T-helper 1 cell treated with Interleukin-12 subunit alpha and Interleukin-12 subunit beta and Interleukin-4 antibody, amounts not matched to agents 30 ng/mL and 1 ng/mL, for 36 hours (primary cell): Measurements from ENCODE around the gene COL27A1. TPM values are rescaled to one million over a fixed set of nuclear protein-coding genes. Genes with fewer than 3 reads are reported as not detected.

ENCODE experiments used
- intact Hi-C: fragments of 100-400 bp; cut with micrococcal nuclease; formaldehyde crosslinking; loops from one replicate; pipeline ENCODE4 v1.15.1; 2024
- total RNA-seq: library from RNA; stranded (reverse); gene quantifications from 2 replicates; pipeline ENCODE4 v1.2.3, GENCODE V29; 2022

COL27A1 gene
- total RNA-seq, 1 donor from 2014 or later = 1.2 TPM

DNA sequence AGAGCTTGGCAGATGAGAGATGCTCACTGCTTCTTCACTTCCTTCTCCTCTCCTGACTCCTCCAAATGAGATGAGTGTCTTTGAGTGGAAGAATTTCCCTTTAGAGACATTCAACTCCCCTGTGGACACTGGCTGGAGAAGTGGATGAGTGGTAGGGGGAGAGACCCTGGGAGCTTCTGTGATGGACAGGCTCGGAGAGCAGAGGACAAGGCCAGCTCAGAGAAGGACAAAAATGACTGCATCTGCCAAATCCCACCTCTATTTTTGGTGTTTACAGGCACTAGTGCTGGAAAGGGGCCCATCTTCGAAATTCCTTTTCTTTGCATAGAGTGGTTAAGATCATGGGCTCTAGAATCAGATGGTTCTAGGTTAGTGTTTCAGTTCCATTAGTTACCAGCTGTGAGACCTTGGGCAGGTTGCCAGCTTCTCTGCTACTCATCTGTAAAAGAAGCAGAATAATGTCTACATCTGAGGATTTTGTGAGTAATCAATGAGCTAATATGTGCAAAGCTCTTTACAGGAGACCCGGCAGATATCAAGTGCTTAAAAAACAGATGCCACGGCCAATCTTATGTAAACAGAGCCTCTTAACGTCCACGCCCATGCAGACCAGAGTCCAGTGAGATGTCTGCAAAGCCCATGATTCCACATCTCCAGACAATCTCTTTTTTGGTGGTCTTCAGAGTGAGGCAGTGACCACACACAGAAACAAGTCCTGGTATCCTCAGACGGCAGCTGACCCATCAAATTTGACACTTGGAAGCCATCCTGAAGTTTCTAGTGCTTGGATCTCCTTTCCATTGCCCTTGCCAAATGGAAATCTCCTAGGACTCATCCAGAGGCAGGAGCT is 13.6 kb upstream of the COL27A1 start:
- intact Hi-C loops = no loop called here

DNA sequence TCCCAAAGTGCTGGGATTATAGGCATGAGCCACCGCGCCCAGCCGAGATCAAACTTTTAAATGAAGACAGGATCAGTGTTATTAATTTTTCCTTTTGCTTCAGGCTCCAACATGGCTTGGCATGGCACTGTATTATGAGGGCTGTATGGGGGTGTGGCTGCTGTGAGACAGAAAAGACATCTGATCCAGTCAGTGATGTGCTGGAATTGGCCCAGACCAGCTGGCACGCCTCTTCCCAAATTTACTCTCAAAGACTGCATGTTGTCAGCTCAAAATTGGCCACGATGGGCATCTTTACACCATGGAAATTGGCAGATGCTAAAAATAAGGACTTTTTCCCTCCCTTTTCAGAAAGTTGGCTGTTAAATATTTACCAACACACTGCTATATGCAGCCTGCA is 12.1 kb upstream of the COL27A1 start:
- intact Hi-C loops = no loop called here

DNA sequence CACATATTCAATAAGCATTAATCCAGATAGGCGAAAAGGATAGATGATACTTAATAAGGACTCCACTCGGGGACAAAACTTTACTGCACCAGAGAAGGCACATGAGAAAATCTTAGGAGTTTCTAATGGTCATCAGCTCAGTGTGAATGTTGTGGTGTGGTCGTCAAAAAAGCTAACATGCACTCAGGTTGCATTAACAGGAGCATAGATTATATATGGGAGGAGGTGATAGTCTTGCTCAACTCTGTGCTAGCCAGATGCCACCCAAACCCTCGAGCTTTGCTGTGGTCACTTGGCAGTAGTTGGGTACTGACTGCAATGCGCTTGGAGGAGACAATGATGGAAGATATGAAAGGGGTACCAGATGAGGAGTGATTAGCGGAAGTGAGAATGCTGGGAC is 8.6 kb upstream of the COL27A1 start:
- intact Hi-C loops = loop anchor here (1.0 kb wide), 1 partner anchor 8 kb away; no protein-coding TSS in a partner anchor

DNA sequence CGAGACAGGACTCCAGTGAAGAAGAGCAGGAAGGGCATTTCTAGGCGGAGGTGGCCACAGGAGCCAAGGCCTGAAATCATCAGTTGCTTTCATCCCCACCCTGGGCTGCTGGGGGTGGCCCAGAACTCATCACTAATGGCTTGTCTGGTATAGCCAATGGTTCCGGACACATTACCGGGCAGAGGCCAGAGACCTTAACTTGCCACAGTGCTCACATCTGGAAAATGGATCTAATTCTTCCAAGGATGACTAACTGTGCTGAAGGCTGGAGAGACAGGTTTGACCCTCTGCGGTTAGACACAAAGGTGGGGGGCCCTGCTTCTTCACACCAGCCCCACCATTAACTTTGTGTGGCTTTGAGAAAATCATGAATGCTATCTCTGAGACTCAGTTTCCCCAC is 6.2 kb upstream of the COL27A1 start:
- intact Hi-C loops = no loop called here

DNA sequence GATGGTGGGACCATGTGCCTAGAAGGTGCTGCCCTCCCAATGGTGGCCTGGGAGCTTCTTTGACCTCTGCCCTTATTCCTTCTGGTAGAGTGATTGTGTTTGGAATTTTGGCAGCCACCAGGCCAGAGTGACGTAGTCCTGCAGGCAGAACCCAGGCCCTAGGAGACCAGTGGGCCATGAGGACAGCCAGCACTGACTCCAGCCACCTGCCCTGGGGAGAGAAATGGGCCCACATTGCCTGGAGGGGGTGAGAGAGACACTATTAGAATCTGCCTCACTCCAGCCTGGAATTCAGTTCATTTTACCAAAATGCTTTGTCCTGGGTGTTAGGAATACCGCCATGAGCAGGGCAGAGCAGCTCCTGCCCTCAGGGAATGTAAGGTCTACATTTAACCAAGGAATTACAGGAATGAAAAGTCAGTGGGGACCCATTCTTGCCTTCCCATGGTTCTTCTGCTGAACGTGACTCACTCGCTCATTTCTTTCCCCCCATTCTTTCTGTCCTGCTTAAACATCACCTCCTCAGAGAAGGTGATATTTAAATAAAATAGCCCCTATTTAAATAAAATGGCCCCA is 5.5 kb upstream of the COL27A1 start:
- intact Hi-C loops = loop anchor here (10.0 kb wide), 2 partner anchors 245 to 435 kb away; partner anchors contain the start of gene ATP6V1G1

DNA sequence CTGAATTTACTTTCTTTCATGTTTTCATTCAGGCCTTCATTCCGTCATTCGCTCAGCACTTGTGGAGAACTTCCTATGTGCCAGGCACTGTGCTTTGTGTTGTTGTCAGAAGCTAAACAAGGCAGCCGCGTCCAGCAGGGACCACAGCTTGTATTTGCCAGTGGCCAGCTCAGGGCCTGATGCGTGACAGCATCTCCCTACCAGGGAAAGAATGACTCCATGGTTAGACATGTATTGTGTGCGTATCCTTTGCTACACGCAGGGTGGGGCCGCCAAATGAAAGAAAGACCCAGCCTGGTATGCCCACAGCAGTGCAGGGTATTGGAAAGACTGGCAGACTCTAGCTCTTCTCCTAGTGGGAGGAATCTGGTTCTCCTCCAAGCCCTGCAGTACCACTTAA is 4.7 kb upstream of the COL27A1 start:
- intact Hi-C loops = loop anchor here (10.0 kb wide), 2 partner anchors 244 to 434 kb away; partner anchors contain the start of gene ATP6V1G1

DNA sequence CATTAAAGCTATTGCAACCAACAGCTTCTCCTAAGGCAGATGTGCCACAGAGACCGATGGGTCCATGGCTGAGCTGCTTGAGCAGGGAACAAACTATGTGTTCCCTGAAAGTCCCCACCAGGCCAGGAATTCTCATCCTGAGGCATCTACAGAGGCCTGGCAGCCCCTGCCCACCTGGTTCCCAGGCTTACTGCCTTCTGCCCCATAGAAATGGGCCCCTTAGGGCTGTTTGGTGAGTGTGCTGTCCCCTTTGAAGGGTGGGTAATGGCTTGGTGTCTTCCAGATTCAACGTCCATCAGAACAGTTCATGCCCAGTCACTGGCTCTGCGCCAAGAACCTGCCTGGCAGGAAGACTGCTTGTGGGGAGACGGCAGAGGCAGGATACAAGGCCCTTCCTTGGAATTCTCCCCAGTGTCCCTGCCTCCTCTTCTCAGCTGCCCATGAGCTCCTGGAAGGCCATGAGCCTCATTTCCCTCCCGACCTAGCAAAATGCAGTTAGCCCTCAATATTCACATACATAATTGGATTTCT is 3.8 kb upstream of the COL27A1 start:
- intact Hi-C loops = loop anchor here (10.0 kb wide), 2 partner anchors 243 to 433 kb away; partner anchors contain the start of gene ATP6V1G1

DNA sequence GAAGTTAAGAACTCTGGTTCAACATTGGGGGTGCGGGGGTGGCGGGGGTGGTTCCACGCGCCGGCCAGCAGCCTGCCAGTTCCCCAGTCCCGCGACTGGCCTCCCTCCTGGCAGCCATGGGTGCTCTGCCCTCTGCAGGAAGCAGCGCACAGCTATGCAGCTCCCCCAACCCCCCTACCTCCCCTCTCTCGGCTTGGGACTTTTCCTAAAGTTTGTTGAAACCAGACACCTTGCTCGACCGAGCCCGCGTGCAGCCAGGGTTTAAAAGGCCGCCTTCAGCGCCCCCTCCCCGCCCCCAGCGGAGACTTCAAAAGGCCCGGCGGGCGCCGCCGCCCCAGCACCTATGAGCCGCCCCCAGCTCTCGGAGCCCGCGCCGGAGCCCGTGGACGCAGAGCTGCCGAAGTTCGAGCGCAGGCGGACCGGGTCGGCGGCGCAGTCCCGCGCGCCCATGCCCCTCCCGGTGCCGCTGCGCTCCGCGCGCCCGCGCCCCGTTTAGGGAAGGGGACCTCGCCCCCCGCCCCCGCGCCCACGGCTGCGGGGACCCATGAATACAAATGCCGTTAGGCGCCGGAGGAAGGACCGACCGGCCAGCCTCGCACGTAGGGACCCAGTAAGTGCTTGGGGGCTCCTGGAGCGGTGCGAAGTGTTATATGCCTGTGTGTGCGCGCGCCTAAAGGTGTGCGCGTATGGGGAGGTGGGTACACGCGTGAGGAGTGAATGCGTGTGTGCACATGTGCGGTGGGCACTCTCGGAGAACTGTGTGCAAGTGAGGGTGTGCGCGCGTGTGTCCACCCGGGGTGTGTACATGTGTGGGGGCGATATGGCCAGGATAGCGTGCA is 1.4 kb upstream of the COL27A1 start:
- intact Hi-C loops = loop anchor here (10.0 kb wide), 2 partner anchors 241 to 431 kb away; partner anchors contain the start of gene ATP6V1G1

DNA sequence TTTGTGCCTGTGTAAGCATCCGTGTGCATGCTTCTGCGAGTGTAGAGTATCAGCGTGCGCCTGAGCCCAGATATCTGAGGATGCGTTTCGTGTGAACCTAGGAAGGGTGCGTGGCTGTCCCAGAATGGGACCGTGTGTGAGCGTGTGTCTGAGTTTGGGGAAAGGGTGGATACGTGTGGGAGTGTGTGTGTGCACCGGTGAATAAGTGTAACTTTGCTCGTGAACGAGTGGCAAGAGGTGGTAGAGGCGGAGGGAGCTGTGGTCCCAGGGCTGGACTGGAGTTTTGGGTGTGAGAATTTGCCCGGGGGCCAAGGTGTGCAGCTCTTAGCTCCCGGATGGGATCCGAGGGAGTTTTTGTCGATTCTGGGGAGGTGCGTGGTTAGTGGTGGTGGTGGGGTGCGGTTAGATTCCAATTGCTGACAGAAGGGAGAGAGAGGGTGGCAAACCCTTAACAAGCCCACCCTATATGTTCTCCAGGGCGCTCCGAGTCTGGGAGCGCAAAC is 686 bp upstream of the COL27A1 start:
- intact Hi-C loops = loop anchor here (1.0 to 10.0 kb wide), 4 partner anchors 137 to 430 kb away; partner anchors contain the start of gene ATP6V1G1

DNA sequence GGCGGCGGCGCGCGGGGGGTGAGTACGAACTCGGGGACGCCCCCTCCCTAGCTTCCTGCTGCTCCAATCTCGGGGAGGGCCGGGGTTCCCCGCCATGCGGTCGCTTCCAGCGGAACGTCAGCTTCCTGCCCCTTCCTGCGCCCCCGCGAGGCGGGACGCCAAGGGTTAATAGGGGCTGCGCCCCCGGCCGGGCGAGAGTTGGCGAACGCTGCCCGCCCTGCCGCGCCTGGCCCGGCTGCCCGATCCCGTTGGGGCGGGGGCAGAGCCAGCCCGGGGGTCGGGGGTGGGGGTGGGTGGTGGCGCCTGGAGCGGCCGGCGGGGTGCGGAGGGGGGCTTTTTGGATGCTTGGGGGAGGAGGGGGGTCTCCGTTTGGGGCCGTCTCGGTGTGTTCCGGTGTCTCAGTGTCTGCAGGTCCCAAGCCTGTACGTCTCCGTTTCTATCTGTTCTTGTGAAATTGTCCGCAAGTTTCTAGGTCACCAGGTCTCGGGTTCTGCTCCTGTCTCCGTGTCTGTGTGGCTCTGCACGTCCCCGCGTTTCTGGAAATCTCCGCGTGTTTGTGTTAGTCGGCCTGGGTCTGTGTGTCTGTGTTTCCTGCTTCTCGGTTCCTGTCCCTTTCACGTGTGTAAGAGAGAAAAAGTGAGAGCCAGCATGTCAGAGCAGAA is 789 bp downstream of the COL27A1 start:
- intact Hi-C loops = loop anchor here (1.0 to 10.0 kb wide), 4 partner anchors 135 to 429 kb away; partner anchors contain the start of gene ATP6V1G1

DNA sequence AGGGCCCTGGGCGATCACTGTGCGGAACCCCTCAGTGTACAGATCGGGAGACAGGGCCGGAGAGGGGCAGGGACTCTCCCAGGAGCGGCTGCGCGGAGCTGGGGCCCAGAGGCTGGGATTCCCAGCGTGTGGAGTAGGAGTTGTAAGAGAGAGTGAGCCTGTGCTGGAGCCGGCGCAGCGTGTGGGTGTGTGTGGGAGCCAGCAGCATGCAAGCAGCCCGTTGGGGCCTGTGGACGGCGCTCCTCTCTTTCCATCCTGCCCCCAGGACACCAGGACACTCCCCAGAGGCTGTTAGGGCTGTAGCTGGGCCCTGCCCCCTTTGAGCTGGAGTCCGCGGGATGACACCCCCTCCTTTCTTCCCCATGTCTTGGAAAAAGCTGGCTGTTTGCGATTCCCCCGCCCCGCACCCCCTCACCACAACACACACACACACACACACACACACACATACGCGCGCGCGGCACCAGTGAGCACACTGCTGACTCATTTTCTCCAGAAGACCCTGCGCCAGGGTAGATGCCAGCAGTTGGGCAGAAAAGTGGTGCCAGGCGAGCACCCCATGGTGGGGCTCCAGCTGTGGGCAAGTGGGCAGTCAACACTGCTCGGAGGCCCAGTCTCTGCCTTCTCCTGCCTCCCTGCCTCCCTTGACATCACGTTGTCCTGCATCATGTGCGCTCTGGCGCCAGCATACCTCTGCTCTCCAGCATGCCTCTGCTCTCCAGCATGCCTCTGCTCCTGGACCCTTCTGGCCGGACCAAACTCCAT is 1.5 kb downstream of the COL27A1 start:
- intact Hi-C loops = loop anchor here (10.0 kb wide), 2 partner anchors 238 to 428 kb away; partner anchors contain the start of gene ATP6V1G1

DNA sequence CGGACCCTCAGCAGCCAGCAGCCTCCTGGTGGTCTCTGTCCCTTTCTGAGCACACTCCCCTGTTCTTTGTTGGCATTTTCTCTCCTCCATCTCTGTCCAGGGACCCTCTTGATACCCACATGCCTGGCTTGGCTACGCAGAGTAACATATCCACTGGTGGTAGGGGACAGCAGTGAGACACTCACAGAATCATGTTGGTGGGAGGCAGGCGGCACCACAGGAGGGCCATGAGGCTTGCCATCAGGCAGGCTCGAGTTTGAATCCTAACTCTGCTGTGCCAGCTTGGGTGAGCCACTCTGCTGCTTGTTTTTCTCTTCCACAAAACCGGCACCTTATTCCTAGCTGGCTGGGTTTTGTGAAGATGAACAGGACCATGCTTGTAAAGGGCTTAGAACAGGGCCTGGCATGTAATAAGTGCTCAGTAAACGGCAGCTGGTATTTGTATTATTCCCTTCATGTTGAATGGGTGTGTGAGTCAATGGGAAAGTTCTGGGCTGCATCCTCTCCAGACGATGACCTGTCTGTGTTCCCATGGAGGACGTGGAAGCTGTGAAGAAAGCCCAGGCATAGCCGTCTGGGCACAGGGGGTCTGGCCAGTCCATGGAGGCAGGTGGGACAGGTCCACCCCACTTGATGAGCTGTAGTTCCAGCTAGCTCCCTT is 2.3 kb downstream of the COL27A1 start:
- intact Hi-C loops = loop anchor here (10.0 kb wide), 2 partner anchors 237 to 427 kb away; partner anchors contain the start of gene ATP6V1G1

DNA sequence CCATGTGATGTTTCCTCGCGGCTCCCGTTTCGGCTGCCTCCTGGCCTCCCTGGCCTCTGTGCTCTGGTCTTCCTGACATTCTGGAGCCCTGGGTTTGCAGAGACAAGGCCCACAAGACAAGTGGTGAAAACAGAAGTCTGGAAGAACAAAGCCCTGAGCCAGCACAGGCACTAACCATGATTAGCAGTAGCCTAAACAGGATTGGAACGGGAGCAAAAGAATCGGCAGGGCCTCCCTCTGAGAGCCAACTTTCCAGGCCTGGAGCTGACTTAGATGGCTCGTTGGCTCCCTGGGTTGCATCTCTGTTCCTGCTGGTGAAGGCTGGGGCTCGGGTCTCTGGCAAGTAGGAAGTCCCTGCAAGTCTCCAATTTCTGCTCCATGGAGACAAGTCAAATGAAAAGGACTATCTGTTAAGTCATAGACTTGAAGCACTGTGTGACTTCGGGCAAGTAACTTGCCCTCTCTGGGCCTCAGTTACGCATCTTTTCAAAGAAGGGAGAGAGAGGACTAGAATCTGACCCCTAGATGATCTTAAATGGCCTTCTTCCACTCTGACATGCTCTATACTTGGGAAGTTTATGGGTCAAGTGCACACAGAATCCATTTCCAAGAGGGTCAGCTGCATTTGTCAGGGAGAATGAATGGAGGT is 3.3 kb downstream of the COL27A1 start:
- intact Hi-C loops = loop anchor here (10.0 kb wide), 2 partner anchors 236 to 426 kb away; partner anchors contain the start of gene ATP6V1G1

DNA sequence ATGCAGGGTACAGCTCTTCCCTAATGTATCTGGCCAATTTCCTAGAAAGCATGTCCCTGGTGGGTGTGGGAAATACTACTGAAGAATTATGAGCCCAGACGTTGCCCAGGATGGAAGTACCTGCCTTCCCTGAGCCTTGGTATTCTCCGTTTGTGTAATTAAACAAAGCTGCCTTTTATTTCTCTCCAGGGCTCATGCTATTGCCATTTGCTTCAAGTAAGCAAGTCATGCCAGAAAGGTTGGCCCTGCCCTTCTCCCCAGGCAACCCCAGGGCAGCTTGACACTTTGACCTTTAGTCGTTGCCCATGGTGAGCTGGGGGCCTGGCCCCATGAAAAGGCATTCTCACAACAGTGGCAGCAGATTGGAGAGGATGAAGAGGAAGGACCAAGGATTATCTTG is 4.4 kb downstream of the COL27A1 start:
- intact Hi-C loops = loop anchor here (10.0 kb wide), 2 partner anchors 235 to 425 kb away; partner anchors contain the start of gene ATP6V1G1

DNA sequence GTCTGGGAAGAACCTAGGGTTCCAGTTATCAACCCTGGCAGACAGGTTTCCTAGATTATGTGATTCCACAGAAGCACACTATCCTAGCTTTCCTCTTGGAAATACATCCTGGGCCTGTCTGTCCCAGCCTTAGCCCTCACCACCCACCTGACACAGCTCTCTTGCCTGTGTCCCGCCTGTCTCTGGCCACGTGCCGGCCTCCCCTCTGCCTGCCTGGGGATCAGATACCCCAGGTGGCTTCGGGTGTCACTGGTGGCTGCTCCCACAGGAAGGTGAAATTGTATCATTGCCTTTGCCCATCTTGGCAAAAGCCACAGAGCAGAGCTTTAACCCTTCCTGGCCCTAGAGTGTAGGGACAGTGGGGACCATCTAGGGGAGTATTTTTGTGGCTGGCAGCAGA is 6.2 kb downstream of the COL27A1 start:
- intact Hi-C loops = no loop called here

DNA sequence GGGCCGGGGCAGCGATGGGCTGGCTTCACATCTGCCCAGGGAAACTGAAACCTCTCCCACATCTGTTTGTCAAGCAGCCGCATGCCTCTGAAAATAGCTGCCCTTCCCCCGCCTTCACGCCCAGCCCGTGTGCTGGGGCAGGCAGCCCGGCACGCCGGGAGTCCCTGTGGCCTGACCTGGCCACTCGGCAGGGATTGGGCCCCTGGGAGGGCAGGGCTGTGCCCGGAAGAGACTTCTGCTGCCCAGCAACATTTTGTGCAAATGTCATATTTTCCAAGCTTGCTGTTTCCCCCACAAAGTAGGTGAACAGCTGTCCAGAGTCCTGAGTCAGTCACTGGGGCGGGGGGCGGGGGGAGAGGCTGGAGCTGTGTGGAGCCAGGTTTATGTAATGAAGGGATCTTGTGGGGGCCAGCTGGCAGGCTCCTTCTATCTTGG is 8.2 kb downstream of the COL27A1 start:
- intact Hi-C loops = no loop called here

DNA sequence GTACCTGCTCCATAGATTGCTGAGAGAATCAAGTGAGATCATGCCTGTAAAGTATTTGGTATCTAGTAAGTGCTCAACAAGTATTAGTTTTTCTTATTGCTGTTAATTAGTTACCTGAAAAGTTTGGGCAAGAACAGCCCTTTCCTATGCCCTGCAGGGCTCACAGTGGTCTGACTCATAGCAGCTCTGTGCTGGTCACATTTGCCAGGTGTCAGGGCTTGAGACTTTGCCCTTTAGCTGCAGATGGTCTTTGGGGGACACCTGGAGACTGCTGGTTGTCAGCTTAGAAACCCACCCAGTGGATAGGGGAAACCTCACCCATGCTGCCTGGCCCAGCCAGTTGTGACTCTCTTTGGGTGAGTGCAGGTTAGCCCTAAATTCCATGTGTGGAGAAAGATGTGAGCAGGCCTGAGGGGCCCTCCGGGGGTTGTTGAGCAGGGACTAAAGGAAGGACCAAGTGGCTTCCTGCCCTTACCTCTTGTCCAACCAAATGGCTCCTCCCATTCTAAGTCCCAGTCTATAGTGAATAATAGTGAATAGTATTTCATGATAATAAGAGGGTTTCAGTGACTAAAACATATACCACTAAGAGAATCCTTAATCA is 9.0 kb downstream of the COL27A1 start:
- intact Hi-C loops = no loop called here
